Colonic mucosa (tissue), 4 donors: ENCODE results near the gene KCNH3. TPM values are rescaled to one million over a fixed set of nuclear protein-coding genes. Genes with fewer than 3 reads are reported as not detected.

Experiments
- DNase-seq: peaks from one replicate; pipeline ENCODE4 v3.0.0-alpha.2; 2020
- H3K27ac ChIP-seq: fragments of 200-600 bp; one replicate; pipeline ENCODE4 v1.8.0; 2021
- H3K27me3 ChIP-seq: fragments of 200-600 bp; one replicate; pipeline ENCODE4 v1.8.0; 2021
- H3K36me3 ChIP-seq: fragments of 200-600 bp; one replicate; pipeline ENCODE4 v1.8.0; 2021
- H3K4me1 ChIP-seq: fragments of 200-600 bp; one replicate; pipeline ENCODE4 v1.8.0; 2021; ENCODE audit warnings: mild to moderate bottlenecking
- H3K4me3 ChIP-seq: fragments of 200-600 bp; one replicate; pipeline ENCODE4 v1.8.0; 2021
- H3K9ac ChIP-seq, 2 donors: one replicate each; pipeline ENCODE4 v1.7.0; 2013; ENCODE audit warnings: control low read depth in 2 of 2, low read depth in 2 of 2, low read length in 2 of 2
- H3K9me3 ChIP-seq: fragments of 200-600 bp; one replicate; pipeline ENCODE4 v1.8.0; 2021
- CTCF ChIP-seq: fragments of 200-600 bp; IDR thresholded peaks from one replicate; pipeline ENCODE4 v1.8.0; 2022; ENCODE audit warnings: antibody characterized with exemption, mild to moderate bottlenecking
- intact Hi-C: fragments of 100-400 bp; cut with DNase I; formaldehyde crosslinking; loops from one replicate; pipeline ENCODE4 v1.14.1; 2022
- total RNA-seq, 2 donors: library from RNA; stranded (reverse); fragmentation: NEBNext Ultra II Directional in 1 of 2; extraction: Animal tissue kit (Norgen Biotek cat#: 25700) in 1 of 2; gene quantifications; one replicate each; pipeline ENCODE4 v1.2.1, GENCODE V29; 2021
- donor health status: healthy.
- donor health status: DM: no; HTN: no; CAD: no.
- donor health status: DM: no; HTN: no; CAD: no.

KCNH3 gene
- total RNA-seq, 2 donors from 2014 or later: 0.05 to 0.13 TPM

GRCh38 chr12:49552899-49553298 is 14.1 kb downstream of the KCNH3 start:
- no peaks in the 10 kb centered on the region for H3K4me1 ChIP-seq
- no peak overlapping the region for H3K4me3 ChIP-seq
- intact Hi-C loops: no loop called here
- peaks cover 10% of the 10 kb centered on the region for H3K27me3 ChIP-seq
- no peak overlapping the region for H3K27ac ChIP-seq
- H3K9me3 ChIP-seq: no peaks in the 10 kb centered on the region
- no peaks in the 10 kb centered on the region for H3K36me3 ChIP-seq
- TF ChIP-seq CTCF: no peak
- no peak overlapping the region for H3K9ac ChIP-seq
- DNase-seq: no peak

GRCh38 chr12:49553512-49554088 is 14.8 kb downstream of the KCNH3 start:
- peak; percentile 17 for TF ChIP-seq CTCF
- Histone ChIP-seq H3K36me3 (no peaks in the 10 kb centered on the region), H3K27ac (no peak overlapping the region), H3K4me1 (no peaks in the 10 kb centered on the region), H3K9me3 (no peaks in the 10 kb centered on the region), H3K27me3 (peaks cover 10% of the 10 kb centered on the region), H3K9ac (no peak overlapping the region), H3K4me3 (no peak overlapping the region)
- no peak for DNase-seq
- intact Hi-C loops: no loop called here

- intact Hi-C loops: no loop called here
- no peaks in the 10 kb centered on the region for H3K36me3 ChIP-seq
Observed at GRCh38 chr12:49554266-49554665, 15.4 kb downstream of the KCNH3 start.

GRCh38 chr12:49555631-49556390 is 17.0 kb downstream of the KCNH3 start:
- no peak overlapping the region for H3K27ac ChIP-seq
- no peak for TF ChIP-seq CTCF
- H3K4me1 ChIP-seq: no peaks in the 10 kb centered on the region
- no peaks in the 10 kb centered on the region for H3K27me3 ChIP-seq
- intact Hi-C loops: no loop called here
- no peaks in the 10 kb centered on the region for H3K9me3 ChIP-seq
- H3K9ac ChIP-seq: no peak overlapping the region
- H3K36me3 ChIP-seq: no peaks in the 10 kb centered on the region
- DNase-seq: no peak
- no peak overlapping the region for H3K4me3 ChIP-seq

More at GRCh38 chr12:49554266-49554665, 15.4 kb downstream of the KCNH3 start:
- Histone ChIP-seq H3K9ac (no peak overlapping the region), H3K27ac (no peak overlapping the region), H3K9me3 (no peaks in the 10 kb centered on the region), H3K4me3 (no peak overlapping the region), H3K27me3 (peaks cover 9% of the 10 kb centered on the region), H3K4me1 (no peaks in the 10 kb centered on the region)
- no peak for DNase-seq
- TF ChIP-seq CTCF: no peak

- intact Hi-C loops: no loop called here
- Histone ChIP-seq H3K4me1 (no peaks in the 10 kb centered on the region), H3K27me3 (no peaks in the 10 kb centered on the region), H3K4me3 (no peak overlapping the region), H3K9ac (no peak overlapping the region), H3K36me3 (no peaks in the 10 kb centered on the region), H3K27ac (no peak overlapping the region), H3K9me3 (no peaks in the 10 kb centered on the region)
- DNase-seq: no peak
- TF ChIP-seq CTCF: no peak
Observed at GRCh38 chr12:49556391-49557186, 17.8 kb downstream of the KCNH3 start.
